HG03280 (cell line): ENCODE data around the gene TNFAIP8.

Source experiments
- ATAC-seq: cut with Tn5 transposase; IDR thresholded peaks from one replicate; pipeline ENCODE4 v1.9.1; 2021; ENCODE audit warnings: mild to moderate bottlenecking, moderate library complexity; ENCODE audit not compliant: unreplicated experiment

TNFAIP8 gene

GRCh38 chr5:119328753-119329602 lies 26.8 kb upstream of the TNFAIP8 start:
- ATAC-seq = no peak

DNA sequence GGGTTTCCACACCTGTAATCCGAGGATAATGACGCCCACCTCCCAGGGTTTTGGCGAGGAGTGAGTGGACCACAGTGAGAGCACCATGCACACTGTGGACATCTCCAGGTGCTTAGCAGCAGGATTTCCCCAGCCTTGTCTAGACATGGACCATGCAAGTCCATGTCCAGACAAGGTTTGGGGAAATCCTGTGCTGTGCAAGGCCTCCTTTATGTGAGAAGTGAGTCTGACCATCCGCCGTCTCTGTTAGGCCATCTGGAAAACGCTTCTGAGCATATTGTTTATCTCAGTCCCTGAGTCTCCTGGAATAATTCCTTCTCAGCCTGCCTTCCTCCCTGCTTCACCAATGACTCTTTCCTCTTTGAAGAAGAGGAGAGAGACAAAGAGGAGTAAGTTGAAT lies 26.2 kb upstream of the TNFAIP8 start:
- ATAC-seq = no peak

DNA sequence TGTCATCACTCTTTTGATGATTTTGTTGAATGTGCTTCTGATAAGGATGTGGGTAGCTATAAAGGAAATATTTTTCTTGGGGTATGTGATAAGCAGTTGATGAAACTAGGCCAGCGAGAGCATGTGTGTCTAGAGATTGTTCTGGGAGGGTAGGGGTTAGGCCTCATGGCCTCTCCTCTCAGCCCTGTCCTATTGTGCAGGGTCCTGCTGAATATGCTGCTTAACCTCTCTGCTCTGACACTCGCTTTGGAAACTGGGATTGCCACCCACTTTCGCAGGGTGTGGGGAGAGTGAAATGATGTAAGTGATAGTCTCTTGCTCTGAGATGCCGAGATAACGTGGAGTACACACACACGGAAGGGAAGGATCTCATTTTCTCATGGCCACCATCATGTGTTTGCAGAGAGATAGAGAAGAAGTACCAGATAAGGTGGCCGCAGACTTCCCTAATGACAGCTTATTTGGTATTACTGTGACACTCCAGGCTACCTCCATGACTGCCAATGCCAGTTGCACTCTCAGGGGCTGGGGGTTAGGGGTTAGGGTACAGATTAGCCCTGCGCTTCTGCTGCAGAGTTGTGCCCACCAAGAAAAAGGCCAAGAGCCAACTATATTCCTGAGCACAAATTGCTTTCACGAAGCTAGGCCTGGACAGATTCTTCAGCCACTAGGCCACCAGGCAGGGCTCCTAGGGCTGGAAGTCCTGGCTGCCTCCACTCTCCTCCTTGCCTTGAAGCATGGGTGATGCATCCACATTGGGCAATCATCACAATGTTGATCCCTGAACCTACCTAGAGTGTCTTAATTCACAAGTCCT lies 25.2 kb upstream of the TNFAIP8 start:
- no peak for ATAC-seq

DNA sequence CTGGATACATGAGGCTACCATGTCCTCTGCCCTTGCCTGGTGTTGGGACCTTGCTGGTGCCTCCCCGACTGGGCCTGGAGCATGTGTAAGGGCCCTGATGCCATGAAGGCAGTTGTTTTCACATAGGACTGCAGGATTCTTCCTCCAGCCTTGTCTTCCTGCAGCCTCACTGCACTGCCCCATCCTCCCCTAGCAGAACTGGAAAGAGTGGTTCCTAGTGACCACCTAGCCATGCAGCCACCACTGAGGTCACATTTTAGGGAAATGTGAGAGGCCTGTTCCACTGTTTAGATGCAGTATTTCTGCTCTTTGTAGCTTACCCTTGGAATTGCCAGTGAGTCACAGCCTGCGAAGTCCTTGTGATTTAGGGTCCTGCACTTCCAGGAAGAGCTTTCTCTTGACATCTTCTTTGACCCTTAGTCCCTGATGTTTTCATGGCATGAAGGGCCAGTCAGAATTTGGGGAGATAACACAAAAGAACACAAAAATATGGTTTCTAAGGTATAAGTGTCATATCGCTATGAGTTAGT lies 24.2 kb upstream of the TNFAIP8 start:
- no peak for ATAC-seq

GRCh38 chr5:119332208-119332607 lies 23.6 kb upstream of the TNFAIP8 start:
- ATAC-seq = peak; percentile 3

DNA sequence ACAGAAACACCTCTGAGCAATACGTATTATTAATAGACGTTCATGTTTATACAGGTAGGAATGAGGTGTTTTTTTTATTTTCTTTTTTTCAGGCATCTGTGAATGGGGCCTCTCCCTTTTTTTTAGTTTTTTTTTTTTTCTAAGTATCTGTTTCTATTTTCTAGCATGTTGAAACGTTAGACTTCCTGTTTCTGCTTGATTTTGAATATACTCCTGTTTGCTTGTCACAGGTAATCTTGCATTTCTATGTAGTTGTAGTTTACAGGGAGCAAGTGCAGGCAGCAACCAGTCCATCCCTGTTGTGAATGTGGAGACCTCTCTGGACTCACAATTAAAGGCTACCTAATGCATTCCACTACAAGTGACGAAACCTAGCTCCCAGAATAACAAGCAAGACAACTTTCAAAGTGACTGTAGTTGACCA lies 22.8 kb upstream of the TNFAIP8 start:
- ATAC-seq = peak; percentile 32

GRCh38 chr5:119333421-119333851 lies 22.4 kb upstream of the TNFAIP8 start:
- ATAC-seq = peak; percentile 26

DNA sequence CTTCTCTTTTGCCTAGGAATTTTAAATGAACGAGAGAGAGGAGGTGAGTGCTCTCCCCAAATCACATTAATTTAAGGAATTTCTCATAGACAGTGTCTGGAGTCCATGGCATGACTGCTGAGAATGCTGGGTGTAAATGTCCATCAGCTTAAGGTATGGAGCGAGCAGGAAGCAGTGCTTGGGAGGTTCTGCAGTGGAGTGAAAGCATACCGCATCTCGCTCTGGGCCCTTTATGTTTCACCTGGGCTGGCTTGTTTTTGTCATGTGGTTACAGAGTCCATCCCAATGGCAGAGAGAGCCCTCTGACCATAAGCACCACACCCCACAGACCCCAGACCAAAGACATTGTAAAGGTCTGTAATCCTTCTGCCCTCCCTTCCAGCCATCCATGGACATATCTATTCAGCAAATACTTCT lies 20.6 kb upstream of the TNFAIP8 start:
- ATAC-seq = no peak

DNA sequence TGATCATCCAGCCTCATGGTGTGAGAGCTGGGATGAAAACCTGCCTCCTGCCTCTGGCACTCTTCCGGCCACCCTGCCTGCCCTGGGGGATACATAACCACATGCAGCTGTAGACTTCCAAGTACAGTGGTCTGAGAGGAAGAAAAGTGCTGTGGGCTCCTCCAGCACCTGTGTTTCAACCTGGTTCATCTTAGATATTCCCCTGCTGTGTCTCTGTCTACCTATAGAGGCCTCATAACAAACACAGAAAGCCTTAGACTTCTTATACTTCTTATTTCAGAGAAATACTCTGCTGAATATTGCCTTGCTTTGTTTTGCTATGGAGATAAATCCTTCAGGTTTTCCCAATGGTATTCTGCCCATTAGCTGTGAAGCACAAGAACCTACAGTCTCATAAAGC lies 19.6 kb upstream of the TNFAIP8 start:
- ATAC-seq = no peak

DNA sequence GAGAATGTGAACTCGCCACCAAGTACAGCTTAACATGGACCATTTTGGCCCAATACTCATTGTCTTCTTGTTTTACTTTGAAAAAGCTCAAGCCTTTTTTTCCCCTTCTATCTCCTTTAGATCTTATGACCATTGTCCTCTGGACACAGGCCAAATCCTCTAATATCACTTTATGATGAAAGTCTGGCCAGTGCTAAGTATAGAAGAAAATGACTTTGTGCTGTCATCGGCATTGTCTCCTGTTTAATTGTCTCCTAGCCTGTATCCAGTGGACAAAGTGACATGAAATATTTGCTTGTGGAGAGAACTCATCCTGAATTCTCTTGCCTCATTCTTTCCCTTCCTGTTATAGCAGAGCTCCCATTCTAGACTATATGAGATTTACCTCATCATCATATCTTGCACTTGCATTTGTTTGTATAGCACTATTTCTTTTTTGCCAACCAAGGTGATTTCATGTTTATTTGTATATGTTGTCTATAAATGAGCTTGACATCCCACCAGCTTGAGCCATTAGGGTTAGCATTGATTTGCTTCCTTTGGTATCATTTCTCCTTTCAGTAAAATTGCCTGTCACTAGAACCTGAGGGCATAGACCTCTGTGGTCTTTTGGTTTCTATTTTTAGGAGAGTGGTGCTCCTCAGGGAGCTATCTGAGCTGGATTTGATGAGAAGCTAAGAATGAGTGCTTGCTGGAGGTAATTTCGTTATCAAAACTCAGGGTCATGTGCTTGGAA lies 18.8 kb upstream of the TNFAIP8 start:
- ATAC-seq = no peak

DNA sequence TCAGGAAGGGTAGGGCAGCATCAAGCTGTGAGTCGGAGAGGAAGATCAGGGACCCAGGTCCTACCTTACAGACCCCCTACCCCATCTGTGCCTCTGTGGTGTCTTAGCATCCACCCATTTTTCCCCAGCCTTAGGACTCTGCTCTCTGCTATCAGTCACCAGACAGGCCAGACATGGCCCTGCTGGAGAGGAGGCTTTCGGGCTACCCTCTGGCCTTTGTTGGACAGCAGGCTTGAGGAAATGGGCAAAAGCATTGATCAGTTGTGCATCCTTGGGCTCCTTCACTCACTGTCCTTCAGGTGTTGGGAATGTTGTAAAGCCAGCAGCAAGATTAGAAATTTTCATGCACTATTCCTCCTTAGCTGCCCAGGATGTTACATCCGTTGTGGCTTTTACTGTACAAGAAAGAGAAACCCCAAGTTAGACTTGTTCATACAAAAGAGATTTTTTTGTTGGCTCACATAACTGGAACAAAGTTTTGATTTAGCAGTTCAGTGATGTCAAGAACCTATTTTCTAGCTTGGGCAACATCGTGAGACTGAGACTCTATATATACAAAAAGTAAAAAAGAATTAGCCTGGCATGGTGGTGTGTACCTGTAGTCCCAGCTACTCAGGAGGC lies 17.4 kb upstream of the TNFAIP8 start:
- ATAC-seq = no peak

DNA sequence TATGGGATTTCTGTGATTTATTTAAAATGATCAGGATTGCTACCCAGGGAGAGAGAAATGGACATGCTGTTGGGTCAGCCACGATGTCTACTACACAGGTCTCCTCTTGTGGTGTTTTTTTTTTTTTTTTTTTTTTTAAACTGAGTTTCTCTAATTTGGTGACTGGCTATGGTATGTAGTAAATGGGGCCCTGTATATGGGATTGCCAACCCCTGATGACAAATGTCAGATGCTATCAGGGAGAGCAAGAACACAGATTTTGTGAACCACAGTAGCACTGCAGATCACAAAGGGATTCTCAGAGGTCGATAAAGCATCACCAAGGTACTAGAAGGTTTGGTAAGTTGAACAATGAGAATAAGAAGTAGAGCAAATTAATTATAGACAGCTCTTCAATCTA lies 16.5 kb upstream of the TNFAIP8 start:
- ATAC-seq = no peak

DNA sequence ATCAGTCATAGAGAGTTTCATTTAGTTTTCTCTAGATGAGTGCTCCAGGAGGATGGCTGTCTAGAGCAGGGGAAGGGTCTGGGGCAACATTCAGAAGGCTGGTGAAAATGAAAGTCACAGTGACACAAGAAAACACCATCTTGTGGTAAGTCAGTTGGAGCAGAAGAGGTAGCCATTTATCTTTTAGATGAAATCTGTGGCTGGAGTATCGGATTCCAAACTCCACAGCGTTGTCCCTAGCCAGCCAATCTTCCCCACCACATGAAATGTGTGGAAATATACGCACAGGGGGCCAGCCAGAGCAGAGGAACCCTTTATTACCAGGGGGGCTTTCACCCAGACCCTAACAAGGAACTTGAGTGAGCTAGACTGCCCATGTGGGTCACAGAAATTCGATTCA lies 15.9 kb upstream of the TNFAIP8 start:
- no peak for ATAC-seq

- ATAC-seq = peak; percentile 57
Measured at GRCh38 chr5:119340597-119341218, 15.1 kb upstream of the TNFAIP8 start.

DNA sequence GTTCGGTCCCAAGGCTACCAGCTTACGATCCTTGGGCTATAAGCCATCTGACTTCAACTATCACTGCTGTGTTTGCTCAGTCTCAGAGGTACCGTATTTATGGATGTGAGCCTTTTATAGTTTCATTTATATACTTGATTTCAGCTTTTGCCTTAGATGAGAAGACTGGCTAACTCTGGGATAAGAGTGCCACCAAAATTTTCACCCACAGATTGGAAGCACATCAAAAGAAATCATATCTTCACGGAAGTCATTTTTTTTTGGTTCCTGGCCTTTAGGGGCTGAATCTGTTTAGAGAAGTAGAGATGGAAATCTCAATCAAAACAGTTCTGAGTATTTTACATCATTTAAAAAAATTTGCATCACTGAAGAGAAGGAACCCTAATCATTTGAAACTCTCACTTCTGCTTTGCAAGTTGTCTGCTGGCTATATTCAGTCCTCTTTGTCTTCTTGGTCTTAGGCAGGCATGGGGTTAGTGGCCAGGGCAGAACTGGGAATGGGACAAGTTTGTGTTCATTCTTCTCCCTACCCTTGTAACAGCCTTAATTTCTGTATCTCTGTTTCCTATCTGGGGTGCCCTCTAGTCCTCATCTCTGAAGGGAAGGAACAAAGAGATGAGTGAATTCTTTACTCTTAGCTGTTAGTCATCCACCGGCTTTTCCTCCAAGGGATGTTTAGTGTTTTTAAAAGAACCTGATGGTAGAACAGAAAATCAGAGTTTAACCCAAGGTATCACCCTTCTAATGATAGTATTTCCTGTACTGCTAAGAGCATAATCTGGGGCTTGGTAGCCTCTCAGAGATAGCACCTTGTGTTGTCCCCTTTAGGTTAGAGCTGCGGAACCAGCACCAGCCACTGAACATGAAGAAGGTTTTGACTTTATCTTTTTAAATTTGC lies 14.1 kb upstream of the TNFAIP8 start:
- ATAC-seq = peak; percentile 55

DNA sequence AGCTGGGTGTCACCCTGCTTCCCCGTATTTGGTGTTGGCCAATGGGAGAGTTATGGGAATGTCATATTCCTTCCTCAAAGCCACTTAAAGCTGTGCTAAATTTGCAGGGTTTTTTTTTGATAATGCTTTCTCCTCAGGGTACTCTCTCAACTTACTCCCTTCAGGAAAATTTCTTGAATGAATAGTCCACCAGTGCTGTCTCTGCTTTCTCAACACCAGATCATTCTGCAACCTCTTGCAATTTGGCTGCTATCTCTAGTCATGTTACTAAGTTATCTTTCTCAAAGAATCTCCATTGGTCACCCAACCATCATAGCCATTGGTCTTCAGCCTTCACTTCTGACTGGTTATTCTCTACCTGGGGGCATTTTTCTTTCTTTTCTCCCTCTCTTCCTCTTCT lies 13.4 kb upstream of the TNFAIP8 start:
- ATAC-seq = no peak

DNA sequence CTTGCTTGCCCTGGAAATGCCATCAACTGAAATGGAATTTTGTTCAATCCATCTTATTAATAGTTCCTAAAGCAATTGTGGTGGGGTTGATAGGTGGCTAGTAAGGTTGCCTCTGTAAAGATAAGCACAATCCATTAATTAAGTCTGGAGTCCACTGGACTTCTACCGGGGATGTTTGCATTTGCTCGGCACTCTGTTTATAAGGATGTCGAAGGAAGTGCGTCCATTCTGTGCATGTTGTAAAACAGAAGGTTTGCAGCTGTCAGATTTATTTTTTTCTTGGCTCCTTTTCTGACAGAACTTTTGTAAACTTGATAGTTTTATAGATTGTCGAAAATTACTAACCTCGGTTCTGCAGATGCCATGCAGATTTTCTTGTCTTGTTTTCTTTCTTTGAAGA lies 12.8 kb upstream of the TNFAIP8 start:
- no peak for ATAC-seq

- no peak for ATAC-seq
Measured at GRCh38 chr5:119343766-119344165, 12.1 kb upstream of the TNFAIP8 start.

DNA sequence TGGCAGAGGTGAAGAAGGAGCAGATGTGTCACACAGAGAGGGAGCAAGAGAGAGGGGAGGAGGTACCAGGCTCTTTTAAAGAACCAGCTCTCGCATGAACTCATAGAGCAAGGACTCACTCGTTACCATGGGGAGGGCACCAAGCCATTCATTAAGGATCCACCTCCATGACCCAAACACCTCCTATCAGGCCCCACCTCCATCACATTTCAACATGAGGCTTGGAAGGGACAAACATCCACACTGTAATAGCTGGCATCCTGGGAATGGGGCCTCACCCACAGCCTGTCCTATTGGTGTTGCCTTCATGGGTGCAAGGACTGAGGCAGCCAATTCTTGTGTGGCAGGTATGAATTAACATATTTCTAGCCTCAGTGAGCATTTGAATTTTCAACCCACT lies 11.6 kb upstream of the TNFAIP8 start:
- ATAC-seq = no peak
